WI38 (cell line): ENCODE results near the gene AUH.

ENCODE experiments used
- H3K4me3 ChIP-seq: 2 replicates; pipeline ENCODE4 v1.5.1; 2011; ENCODE audit warnings: low read depth, mild to moderate bottlenecking, control low read depth, low read length
- TF ChIP-seq, protein P1 (sequence below): IDR thresholded peaks from 2 replicates; pipeline ENCODE4 v1.5.1; 2012; ENCODE audit warnings: low read depth, mild to moderate bottlenecking, control low read depth, low read length

AUH gene

DNA sequence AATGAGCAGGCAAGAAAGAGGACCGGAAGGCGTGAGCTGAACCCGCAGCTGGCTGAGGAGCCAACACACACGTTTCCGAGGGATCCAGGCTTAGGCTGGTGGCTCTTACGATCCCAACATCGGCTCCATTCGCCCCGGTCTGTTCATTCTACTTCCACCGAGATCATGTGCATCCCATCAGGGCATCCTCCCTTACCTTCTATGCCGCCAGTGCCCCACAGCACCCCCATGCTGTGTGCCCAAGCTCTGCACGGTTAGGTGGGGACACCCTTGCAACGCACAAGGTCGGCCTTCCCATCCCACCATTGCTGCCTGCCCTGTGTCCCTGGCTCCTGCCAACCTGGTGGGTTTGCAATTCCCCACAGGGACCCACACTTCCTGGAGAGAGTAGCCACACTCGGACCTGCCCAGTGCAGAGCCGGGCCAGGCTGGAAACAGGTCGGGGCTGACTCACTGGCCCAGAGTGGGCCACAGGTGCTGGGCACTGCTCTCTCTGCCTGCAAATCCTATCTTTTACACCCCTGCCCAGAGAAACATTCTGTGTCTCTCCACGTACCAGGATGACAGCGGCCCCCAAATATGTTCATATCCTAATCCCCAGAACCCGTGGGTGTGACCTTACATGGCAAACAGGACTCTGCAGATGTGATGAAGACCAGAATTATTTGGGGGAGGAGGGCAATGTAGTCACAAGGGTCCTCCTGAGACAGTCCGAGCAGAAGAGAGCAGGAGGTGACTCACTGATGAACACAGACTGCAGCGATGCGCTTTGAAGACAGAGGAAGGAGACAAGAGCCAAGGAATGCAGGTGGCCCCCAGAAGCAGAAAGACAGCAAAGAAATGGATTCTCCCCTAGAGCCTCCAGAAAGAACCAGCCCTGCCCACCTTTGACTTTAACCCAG, 182.2 kb downstream of the AUH start:
- TF ChIP-seq, protein P1, sequence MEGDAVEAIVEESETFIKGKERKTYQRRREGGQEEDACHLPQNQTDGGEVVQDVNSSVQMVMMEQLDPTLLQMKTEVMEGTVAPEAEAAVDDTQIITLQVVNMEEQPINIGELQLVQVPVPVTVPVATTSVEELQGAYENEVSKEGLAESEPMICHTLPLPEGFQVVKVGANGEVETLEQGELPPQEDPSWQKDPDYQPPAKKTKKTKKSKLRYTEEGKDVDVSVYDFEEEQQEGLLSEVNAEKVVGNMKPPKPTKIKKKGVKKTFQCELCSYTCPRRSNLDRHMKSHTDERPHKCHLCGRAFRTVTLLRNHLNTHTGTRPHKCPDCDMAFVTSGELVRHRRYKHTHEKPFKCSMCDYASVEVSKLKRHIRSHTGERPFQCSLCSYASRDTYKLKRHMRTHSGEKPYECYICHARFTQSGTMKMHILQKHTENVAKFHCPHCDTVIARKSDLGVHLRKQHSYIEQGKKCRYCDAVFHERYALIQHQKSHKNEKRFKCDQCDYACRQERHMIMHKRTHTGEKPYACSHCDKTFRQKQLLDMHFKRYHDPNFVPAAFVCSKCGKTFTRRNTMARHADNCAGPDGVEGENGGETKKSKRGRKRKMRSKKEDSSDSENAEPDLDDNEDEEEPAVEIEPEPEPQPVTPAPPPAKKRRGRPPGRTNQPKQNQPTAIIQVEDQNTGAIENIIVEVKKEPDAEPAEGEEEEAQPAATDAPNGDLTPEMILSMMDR = no peak
- no peak overlapping the region for H3K4me3 ChIP-seq

DNA sequence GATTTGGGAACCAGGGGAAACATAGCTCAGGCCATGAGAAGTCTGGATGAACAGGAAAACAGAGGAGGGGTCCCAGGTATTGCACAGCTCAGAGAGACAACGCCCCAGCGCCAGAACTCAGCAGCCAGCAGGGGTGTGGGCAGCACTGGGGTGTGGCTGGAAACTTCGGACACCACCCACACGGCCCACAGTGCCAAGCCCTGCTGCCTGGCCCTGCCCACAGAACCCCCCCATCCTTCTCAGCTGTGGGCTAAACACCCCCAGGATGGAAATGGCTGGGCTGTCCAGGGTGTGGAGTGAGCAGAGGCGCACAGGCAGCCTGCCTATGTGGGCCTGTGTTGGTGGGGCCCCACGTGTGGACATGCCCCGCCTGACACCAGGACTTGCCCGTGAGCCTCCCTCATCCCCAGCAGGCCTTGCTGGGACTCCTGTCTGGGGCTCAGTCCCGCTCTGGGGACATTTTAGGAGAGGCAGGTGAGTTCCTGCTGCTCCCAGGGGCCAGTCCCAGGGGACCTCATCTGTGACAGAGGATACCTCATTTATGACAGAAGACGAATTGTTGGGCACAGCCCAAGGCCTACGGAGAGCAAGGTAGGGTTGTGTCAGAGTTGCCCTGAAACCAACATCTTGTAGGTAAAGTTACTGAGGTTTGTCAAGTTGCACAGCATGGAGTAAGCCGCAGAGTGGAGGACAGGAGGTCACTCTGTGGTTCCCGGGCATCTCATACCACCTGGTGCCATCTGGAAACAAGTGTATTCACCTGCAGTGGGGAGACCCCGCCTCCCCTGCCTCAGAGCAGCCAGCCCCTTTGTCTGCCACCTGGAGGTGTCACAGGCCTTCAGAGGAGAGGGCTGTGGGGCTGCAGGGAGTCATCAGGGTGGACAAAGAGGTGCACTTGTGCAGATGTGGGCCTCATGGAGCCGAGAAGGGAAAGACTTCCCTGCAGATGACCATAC, 183.2 kb downstream of the AUH start:
- no peak overlapping the region for H3K4me3 ChIP-seq
- TF ChIP-seq, protein P1 = no peak

DNA sequence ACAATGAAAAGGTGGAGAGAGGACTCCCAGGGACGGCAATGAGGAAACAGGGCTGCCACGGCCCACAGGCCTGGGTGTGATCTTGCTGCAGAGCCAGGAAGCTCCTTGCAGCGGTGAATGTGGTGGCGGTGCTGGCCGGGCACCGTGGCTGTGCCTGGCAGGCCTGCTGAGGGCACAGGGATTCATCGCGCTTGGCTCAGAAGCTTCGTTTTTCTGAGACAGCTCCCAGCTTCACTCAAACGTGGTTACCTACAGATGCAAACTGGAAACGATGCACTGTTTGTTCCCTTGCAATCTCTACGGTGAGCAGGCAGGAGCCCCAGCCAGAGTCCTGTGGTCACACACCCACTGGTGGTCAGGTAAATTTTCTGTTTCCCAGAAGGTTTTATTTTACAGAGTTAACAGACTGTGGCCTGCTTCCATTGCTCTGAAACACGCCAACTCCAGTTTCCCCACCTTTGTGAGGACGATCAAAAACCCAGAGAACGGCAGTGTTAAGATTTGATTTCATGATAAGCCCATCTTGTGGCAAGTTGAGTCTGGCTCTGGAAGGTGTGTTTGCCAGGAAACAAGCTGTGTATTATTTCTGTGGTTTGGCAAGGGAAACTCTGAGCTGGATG, 183.9 kb downstream of the AUH start:
- no peak overlapping the region for H3K4me3 ChIP-seq
- TF ChIP-seq, protein P1 = no peak

DNA sequence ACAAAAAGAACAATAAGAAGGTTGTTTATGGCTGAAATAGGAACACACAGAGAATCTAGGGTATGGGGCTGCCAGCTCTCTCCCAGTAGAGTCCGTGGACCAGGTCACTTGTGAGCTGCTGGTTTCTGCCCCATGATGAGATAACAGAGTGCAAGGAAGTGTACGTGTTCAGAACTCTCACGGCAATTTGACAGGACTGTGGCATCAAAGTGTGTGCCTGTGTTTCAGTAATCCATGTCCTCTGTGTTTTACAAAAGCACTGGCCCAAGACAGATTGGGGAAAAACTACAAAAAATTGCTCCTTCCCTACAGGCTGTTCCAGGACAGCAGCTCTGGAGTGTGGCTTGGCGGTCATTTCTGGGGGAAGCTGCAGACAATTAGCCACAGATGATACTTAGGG, 184.6 kb downstream of the AUH start:
- TF ChIP-seq, protein P1 = no peak
- H3K4me3 ChIP-seq = no peak overlapping the region

DNA sequence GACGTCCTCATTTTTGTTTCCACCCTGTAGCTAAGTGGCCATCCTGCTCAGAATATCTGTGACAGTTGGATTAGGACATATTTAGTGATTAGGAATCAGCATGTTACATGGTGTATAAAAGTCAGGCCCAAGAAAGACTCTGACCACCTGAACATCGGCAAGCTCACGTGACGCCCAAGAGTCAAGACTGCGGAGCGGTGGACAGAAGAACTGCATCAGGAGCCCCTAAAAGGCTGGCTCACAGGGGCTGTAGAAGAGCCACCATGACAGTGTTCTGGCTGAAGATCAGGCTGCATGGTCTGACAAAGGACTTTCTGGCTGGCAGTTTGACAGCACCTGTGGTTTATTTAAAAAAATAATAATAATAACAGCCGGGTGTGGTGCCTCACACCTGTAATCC, 185.3 kb downstream of the AUH start:
- H3K4me3 ChIP-seq = no peak overlapping the region
- TF ChIP-seq, protein P1 = no peak

DNA sequence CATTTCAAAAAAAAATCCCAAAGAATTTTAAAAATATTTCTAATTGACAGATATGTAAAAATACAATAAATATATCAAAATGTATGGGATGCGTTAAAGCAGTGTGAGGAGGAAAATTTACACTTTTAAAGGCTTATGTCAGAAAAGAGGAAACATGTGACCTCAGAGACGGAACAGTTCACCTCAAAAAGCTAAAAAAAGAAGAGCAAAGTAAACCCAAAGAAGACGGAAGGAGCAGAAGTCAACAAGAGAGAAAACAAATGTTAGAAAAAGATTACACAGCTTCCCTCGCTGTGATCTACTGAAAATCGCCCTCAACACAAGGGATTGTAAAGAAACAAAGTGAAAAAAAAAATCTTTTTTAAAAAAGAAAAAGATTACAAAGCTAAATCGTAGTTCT, 186.9 kb downstream of the AUH start:
- TF ChIP-seq, protein P1 = no peak
- H3K4me3 ChIP-seq = no peak overlapping the region
